GF-D8 (cell line): ENCODE measurements around the gene ADCY4.
A peak's percentile ranks its signal among the peaks of the same experiment; 100 is the strongest.
"Not testable (repeated sequence)": the region's sequence is repeated elsewhere in the genome, so short reads cannot be mapped to it uniquely, and the experiment has no call there.

Source experiments
- DNase-seq: peaks from one replicate; lab custom pipeline; 2025; lab: John Stamatoyannopoulos, UW

Gene ADCY4

GRCh38 chr14:24366721-24367513 lies 32.0 kb upstream of the ADCY4 start:
- no peak for DNase-seq

- DNase-seq: no peak
Measured at GRCh38 chr14:24366413-24366720, 31.5 kb upstream of the ADCY4 start.

GRCh38 chr14:24365600-24366412 lies 30.9 kb upstream of the ADCY4 start:
- peak; percentile 51 for DNase-seq

- no peak for DNase-seq
Measured at GRCh38 chr14:24364841-24365240, 30.0 kb upstream of the ADCY4 start.

GRCh38 chr14:24363401-24363800 lies 28.5 kb upstream of the ADCY4 start:
- no peak for DNase-seq

GRCh38 chr14:24362241-24362960 lies 27.5 kb upstream of the ADCY4 start:
- no peak for DNase-seq

GRCh38 chr14:24361326-24361725 lies 26.5 kb upstream of the ADCY4 start:
- DNase-seq: no peak

- no peak for DNase-seq
Measured at GRCh38 chr14:24360281-24360680, 25.4 kb upstream of the ADCY4 start.

GRCh38 chr14:24356208-24356607 lies 21.3 kb upstream of the ADCY4 start:
- DNase-seq: no peak

- DNase-seq: no peak
Measured at GRCh38 chr14:24355009-24355408, 20.1 kb upstream of the ADCY4 start.

GRCh38 chr14:24354482-24354825 lies 19.6 kb upstream of the ADCY4 start:
- DNase-seq: not testable (repeated sequence)

- DNase-seq: no peak
Measured at GRCh38 chr14:24353559-24354481, 18.9 kb upstream of the ADCY4 start.

- DNase-seq: no peak
Measured at GRCh38 chr14:24351517-24351916, 16.6 kb upstream of the ADCY4 start.

GRCh38 chr14:24349742-24350141 lies 14.9 kb upstream of the ADCY4 start:
- DNase-seq: no peak

GRCh38 chr14:24348186-24348585 lies 13.3 kb upstream of the ADCY4 start:
- DNase-seq: no peak

- no peak for DNase-seq
Measured at GRCh38 chr14:24347134-24347533, 12.3 kb upstream of the ADCY4 start.

GRCh38 chr14:24343795-24344660 lies 9.2 kb upstream of the ADCY4 start:
- no peak for DNase-seq

- DNase-seq: no peak
Measured at GRCh38 chr14:24342889-24343288, 8.0 kb upstream of the ADCY4 start.

- no peak for DNase-seq
Measured at GRCh38 chr14:24340606-24341005, 5.7 kb upstream of the ADCY4 start.

- DNase-seq: no peak
Measured at GRCh38 chr14:24339284-24340151, 4.6 kb upstream of the ADCY4 start, which contains the start of gene RIPK3. TSS of gene RIPK3 (minus strand) at chr14:24339991. CDS start at chr14:24339826, 165 bp downstream.
